Fibroblast of gingiva (primary cell): ENCODE measurements around the gene GLDC.
"Not testable (repeated sequence)": the region's sequence is repeated elsewhere in the genome, so short reads cannot be mapped to it uniquely, and the experiment has no call there.

Experiments used
- DNase-seq: peaks from one replicate; pipeline ENCODE4 v3.0.0-alpha.2; 2011; ENCODE audit warnings: low read depth

Gene GLDC

GRCh38 chr9:6645355-6646292, at the start of gene GLDC:
GLDC (minus strand) TSS chr9:6645729; CDS start chr9:6645499, 230 bp downstream.
- no peak for DNase-seq

DNA sequence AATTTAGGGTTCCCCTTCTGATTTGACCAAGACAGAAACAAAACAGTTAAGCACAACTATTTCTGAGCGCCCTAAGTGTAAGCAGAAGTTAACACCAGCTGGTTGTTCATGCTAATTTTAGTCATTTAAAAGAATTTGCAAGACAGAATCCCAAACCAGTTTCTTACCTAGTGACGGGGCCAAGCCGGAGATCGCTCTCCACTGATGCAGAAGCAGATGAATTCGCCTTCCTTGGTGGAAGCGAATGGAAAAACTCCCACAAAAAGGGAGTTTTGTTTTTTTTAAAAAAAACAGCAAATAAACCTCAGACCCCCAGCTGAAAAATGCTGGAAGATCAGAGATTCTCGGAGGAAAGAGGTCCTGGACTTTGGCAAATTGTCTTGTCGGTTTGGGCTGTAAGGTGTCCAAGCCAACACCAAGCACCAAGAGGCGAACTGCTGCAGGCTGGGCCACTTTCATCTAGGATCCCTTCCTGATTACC, 47.4 kb upstream of the GLDC start:
- DNase-seq = no peak

DNA sequence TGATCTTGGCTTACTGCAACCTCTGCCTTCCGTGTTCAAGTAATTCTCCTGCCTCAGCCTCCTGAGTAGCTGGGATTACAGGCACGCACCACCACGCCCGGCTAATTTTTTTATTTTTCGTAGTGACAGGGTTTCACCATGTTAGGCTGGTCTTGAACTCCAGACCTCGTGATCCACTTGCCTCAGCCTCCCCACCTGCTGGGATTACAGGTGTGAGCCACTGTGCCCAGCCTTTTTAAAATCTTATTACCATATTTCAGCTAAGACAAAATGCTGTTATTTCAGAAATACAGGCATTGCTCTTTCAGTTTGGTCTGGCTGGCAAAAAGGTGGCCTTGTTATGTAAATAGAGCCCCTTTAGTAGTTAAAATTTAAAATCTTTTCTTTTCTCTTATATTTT, 46.9 kb upstream of the GLDC start:
- no peak for DNase-seq

DNA sequence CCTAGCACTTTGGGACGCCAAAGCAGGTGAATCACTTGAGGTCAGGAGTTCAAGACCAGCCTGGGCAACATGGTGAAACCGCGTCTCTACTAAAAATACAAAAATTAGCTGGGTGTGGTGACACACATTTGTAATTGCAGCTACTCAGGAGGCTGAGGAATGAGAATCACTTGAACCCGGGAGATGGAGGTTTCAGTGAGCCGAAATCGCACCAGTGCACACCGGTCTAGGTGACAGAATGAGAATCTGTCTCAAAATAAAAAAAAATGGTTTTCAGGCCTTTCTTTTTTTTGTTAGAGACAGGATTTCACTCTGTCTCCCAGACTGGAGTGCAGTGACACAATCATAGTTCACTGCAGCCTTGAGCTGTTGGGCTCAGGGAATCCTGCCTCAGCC, 45.1 kb upstream of the GLDC start:
- not testable (repeated sequence) for DNase-seq

- no peak for DNase-seq
Observed at GRCh38 chr9:6689893-6690674, 44.6 kb upstream of the GLDC start.

DNA sequence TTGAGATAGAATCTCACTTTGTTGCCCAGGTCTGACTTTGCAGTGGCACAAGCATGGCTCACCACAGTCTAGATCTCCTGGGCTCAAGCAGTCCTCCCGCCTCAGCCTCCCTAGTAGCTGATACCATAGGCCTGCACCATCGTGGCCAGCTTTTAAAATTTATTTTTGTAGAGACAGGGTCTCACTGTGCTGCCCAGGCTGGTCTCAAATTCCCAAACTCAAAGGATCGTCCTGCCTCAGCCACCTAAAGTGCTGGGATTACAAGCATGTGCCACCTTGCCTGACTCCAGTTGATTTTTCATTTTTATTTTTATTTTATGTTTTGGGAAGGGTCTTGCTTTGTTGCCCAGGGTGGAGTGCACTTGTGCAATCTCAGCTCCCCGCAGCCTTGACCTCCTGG, 41.7 kb upstream of the GLDC start:
- no peak for DNase-seq

GRCh38 chr9:6686396-6686795, 40.9 kb upstream of the GLDC start:
- peak; percentile 49 for DNase-seq

DNA sequence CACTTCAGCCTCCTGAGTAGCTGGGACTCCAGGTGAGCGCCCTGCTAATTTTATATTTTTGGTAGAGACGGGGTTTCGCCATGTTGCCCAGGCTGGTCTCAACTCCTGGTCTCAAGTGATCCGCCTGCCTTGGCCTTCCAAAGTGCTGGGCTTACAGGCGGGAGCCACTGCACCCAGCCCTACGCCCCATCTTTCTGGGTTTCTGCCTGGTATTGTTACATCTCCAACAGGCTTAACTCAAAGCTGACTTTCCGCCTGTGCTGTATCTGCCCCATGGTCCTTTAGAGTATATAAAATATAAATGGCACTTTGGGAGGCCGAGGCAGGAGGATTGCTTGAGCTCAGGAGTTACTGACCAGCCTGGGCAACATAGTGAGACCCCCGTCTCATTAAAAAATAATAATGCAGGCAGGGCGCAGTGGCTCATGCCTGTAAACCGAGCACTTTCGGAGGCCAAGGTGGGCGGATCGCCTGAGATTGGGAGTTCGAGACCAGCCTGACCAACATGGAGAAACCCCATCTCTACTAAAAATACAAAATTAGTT, 36.5 kb upstream of the GLDC start:
- no peak for DNase-seq

DNA sequence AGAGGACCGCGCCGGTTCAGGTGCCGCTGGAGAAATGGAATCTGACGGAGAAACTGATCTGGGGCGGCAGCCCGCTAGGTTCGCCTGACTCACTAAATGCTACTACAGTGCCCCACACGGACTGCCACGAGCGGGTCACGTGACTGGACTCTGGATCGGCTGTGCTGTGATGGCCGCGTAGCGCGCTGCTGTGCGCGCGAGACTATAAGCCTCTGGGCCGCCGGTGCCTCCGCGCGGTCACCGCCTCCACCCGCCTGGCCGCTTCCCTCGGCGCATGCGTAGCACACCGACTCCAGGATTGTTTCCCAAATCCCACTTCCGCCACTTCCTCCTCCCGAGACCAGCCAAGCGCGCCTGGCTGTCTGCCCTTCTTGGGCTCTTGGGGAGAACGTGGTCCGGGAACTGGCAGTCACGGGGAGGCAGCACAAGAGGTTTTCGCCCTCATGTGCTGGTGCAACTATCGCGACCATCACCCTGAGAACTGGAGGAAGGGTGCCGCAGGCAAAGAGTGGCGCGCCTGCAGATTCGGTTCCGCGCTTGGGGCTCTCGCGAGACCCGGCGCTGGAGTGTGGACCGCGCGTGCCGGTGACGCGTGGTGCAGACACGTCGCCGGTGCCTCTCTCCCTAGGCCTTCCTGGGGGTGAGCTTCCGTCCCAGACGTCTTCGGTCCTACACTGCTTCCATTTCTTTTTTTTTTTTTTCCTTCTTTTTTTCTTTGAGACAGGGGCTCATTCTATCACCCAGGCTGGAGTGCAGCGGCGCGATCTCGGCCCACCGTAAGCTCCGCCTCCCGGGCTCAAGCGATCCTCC, 35.8 kb upstream of the GLDC start:
- peak; percentile 97 for DNase-seq

DNA sequence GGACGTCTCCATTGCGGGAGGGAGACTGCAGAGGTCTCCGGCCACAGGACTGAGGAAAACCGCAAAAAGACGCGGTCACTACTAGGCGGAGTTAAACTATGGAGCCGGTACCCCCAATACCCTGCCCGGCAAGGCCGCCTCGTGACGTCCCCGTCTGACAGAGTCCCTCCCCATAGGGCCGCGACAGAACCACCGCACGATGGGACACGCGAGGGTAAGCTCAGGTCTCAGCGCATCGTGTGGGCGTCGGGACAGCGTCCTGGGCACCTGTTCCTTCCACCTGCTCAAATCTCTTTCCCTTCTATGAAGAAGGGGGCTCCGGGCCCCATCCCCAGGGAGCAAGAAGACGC, 35.2 kb upstream of the GLDC start:
- DNase-seq = peak; percentile 29

- no peak for DNase-seq
Observed at GRCh38 chr9:6677803-6678202, 32.3 kb upstream of the GLDC start.

GRCh38 chr9:6676254-6676921, 30.9 kb upstream of the GLDC start:
- no peak for DNase-seq

DNA sequence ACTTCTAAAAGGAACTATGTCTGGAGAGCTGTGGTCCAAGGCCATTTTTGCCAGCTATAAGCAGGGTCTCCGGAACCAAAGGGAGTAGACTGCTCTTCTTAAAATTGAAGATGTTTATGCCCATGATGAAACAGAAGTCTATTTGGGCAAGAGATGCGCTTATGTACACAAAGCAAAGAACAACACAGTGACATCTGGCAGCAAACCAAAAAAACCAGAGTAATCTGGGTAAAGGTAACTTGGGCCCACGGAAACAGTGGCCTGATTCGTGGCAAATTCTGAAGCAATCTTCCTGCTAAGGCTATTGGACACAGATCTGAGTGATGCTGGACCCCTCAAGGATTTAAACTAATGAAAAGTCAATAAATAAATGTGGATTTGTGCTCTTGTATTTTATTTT, 29.7 kb upstream of the GLDC start:
- DNase-seq = no peak

DNA sequence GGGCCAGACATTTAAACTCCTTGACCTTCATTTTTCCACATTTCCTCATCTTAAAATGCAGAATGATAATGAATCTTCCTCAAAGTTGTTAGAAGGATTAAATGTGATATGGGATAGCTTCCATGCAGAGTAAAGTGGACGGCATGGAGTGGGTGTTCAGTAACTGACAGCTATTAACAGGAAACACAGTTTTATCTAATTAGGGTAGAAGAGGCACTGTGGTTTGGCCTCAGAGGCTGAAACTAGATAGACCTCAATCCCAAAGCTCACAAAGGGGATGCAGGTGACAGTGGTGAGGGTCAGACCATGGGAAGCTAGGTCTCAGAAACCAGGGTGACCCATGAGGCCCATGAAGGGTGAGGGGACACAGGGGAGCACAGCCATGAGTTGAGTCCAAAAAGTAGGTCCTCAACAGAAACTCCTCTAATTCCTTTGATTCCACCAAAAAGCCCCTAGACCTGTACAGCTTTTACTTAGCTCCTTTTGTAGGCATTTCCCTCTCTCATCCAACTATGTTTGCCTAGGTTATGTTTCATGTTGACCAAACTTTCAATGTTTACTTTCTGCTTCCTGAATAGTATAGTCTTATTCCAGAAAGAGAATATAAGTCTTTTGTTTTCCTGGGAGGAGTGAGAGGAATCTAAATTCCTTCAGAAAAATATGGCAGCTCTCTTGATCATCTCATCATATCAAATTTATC, 27.9 kb upstream of the GLDC start:
- no peak for DNase-seq

GRCh38 chr9:6672118-6672517, 26.6 kb upstream of the GLDC start:
- no peak for DNase-seq

DNA sequence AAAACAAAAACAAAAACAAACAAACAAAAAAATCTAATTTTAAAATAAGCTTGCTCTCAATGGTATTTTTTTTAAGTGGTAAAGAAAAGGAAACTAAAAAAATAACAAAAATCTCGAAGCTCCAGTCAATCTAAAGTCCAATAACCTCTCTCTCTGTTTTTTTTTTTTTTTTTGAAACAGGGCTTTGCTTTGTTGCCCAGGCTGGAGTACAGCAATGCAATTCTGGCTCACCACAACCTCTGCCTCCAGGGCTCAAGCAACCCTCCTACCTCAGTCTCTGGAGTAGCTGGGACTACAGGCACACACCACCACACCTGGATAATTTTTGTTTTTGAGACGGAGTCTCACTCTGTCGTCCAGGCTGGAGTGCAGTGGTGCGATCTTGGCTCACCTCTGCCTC, 25.9 kb upstream of the GLDC start:
- DNase-seq = no peak

DNA sequence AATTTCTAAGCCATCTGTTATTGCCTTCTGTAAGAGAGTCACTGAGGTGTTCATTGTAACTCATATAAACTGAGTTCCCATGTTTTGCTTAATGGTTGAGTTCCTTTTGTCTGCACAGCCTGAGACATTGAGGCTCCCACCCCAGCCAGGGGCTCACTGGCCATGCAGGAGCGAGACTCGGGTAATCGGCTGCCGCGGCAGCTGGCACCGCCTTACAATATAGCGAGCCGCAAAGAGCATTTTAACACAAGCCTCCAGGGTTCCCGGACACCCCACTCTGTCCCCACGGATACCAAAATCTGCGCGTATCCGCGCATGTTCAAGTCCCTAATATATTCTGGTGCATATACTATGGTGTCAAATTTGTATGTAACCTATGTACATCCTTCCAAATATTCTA, 24.4 kb upstream of the GLDC start:
- DNase-seq = no peak

- peak; percentile 11 for DNase-seq
Observed at GRCh38 chr9:6667633-6668280, 22.2 kb upstream of the GLDC start.

DNA sequence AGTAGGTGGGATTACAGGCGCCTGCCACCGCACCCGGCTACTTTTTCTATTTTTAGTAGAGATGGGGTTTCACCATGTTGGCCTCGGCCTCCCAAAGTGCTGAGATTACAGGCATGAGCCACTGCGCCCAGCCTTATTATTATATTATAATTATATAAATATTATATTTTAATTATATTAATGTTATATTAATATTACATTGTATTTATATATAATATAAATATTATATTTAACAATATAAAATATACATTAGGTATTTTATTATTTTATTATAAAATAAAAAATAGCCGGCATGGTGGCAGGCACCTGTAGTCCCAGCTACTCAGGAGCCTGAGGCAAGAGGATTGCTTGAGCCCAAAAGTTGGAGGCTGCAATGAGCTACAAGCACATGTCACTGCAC, 21.6 kb upstream of the GLDC start:
- no peak for DNase-seq

- DNase-seq = no peak
Observed at GRCh38 chr9:6665628-6666027, 20.1 kb upstream of the GLDC start.
